CD4-positive, alpha-beta T cell (primary cell): ENCODE data around the gene STK40. TPM values are rescaled to one million over a fixed set of nuclear protein-coding genes. Genes with fewer than 3 reads are reported as not detected.
A peak's percentile ranks its signal among the peaks of the same experiment; 100 is the strongest.

Experiments used
- ATAC-seq: fragments of 200-7000 bp; cut with Tn5 transposase; one replicate; pipeline ENCODE4 v1.10.0; 2022; ENCODE audit warnings: mild to moderate bottlenecking; ENCODE audit not compliant: poor library complexity
- CTCF ChIA-PET: fragments of 350-600 bp; sonication (Branson Sonifier 250); formaldehyde crosslinking; loops from one replicate; lab custom pipeline; 2021; ENCODE audit warnings: antibody characterized with exemption, inconsistent platforms; lab: Charles Lee
- POLR2A ChIA-PET: fragments of 350-600 bp; sonication (Branson Sonifier 250); formaldehyde crosslinking; loops from one replicate; lab custom pipeline; 2021; ENCODE audit warnings: antibody characterized with exemption, inconsistent platforms; lab: Charles Lee
- DNase-seq, 14 experiments: peaks; one replicate each; pipeline ENCODE4 v3.0.0-alpha.2; 2013 to 2020; ENCODE audit warnings: mixed read lengths in 2 of 14
- H3K27ac ChIP-seq, 2 donors: one replicate each; pipeline versions ENCODE4 v1.5.1 to v1.7.0; 2013; ENCODE audit warnings: low read length in 2 of 2, low read depth in 1 of 2, mild to moderate bottlenecking in 1 of 2
- H3K27me3 ChIP-seq, 2 experiments: 1 replicate in 1 of 2; 2 replicates in 1 of 2; pipeline versions ENCODE4 v1.6.1 to v1.7.0; 2013; ENCODE audit warnings: low read length in 2 of 2, control low read depth in 1 of 2, mild to moderate bottlenecking in 1 of 2, moderate library complexity in 1 of 2; ENCODE audit not compliant: insufficient read depth in 2 of 2, control insufficient read depth in 1 of 2
- H3K36me3 ChIP-seq: one replicate; pipeline ENCODE4 v1.6.1; 2013; ENCODE audit warnings: low read length, control low read depth; ENCODE audit not compliant: insufficient read depth
- H3K4me1 ChIP-seq: one replicate; pipeline ENCODE4 v1.6.1; 2013; ENCODE audit warnings: low read length, control low read depth; ENCODE audit not compliant: insufficient read depth
- H3K4me3 ChIP-seq: one replicate; pipeline ENCODE4 v1.5.1; 2013; ENCODE audit warnings: mild to moderate bottlenecking, low read length, moderate library complexity
- H3K9me3 ChIP-seq, 2 experiments: 1 replicate in 1 of 2; 2 replicates in 1 of 2; pipeline versions ENCODE4 v1.6.1 to v1.7.0; 2013; ENCODE audit warnings: low read length in 2 of 2, mild to moderate bottlenecking in 2 of 2, control low read depth in 1 of 2, moderate library complexity in 1 of 2; ENCODE audit not compliant: control insufficient read depth in 1 of 2, insufficient read depth in 1 of 2
- H3K27ac Mint-ChIP-seq: one replicate; pipeline ENCODE4 v1.8.0; 2020; ENCODE audit warnings: mixed read lengths
- H3K27me3 Mint-ChIP-seq: one replicate; pipeline ENCODE4 v1.8.0; 2021; ENCODE audit warnings: mixed read lengths
- H3K36me3 Mint-ChIP-seq: one replicate; pipeline ENCODE4 v1.8.0; 2021; ENCODE audit warnings: low read depth, mixed read lengths
- H3K4me1 Mint-ChIP-seq: one replicate; pipeline ENCODE4 v1.8.0; 2021; ENCODE audit warnings: low read depth, mixed read lengths
- H3K4me3 Mint-ChIP-seq: one replicate; pipeline ENCODE4 v1.8.0; 2020; ENCODE audit warnings: mild to moderate bottlenecking, mixed read lengths
- H3K9me3 Mint-ChIP-seq: one replicate; pipeline ENCODE4 v1.8.0; 2020; ENCODE audit warnings: mixed read lengths
- intact Hi-C, 2 experiments: fragments of 100-400 bp; cut with DNase I in 1 of 2; cut with micrococcal nuclease in 1 of 2; formaldehyde crosslinking; loops; one replicate each; pipeline versions ENCODE4 v1.15.1 to v1.9.0; 2023 to 2025; cut with DNase I, micrococcal nuclease
- total RNA-seq, 174 experiments: library from RNA in 2 of 174; stranded (reverse) in 2 of 174; gene quantifications; one replicate each; pipeline ENCODE4 v1.2.3 and lab custom pipeline; 2021 to 2026
- TF ChIP-seq, protein P1 (sequence below): fragments of 200-600 bp; IDR thresholded peaks from one replicate; pipeline ENCODE4 v1.8.0; 2022; ENCODE audit warnings: antibody characterized with exemption, mild to moderate bottlenecking

Gene STK40
- total RNA-seq, 2 experiments from 2014 or later = 17.8 to 20.7 TPM

DNA sequence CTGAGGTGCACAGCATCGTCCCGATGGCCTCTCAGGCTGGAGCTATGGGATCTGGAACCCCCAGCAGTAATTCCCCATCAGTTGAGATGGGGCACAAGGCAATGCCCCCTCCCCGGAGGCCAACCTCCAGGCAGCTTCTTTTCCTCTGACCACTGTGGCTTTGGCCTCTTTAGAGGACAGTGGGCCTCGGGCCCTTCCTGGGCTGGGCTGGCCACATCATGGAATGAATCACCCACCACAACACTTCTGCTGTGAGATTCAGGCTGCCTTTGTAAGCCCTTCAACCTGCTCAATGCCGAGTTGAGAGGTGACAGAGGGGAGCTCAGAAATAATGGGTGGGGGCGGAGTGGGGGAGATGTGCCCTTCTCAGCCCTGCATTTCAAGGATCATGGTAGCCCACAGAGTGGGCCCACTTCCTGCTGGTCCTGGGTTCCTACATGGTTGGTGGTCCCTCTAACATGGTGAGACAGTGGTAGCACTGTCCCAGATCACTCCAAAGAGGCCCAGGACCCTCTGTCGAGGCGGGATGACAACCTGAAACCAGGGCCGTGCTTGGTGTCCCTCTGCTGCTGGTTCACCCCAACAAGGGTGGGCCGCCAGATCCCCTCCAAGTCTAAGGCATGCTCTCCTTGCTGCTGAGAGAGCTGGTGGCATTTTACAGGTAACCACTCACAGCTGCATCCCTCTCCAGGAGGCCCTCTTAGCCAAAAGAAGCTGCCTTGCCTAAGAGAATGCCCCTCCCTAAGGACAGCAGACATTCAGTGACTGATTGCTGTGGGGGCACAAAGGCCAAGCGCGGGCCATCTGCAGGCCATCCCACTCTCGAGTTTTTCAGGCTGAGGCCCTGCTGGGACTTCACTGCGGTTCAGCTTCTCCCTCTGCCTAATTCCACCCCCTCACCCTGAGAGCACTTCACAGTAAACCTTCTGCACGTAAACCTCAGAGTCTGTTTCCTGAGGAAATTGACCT lies 32.5 kb downstream of the STK40 start:
- H3K4me1 Mint-ChIP-seq = peaks cover 26% of the 10 kb centered on the region
- no peaks in the 10 kb centered on the region for H3K27me3 Mint-ChIP-seq
- CTCF ChIA-PET = interaction anchor here (0.6 to 1.2 kb wide), 2 partner anchors 10 to 16 kb away, joined by 3 to 5 read pairs; no protein-coding TSS in a partner anchor
- peak overlapping the region; percentile 42 for H3K27ac Mint-ChIP-seq
- intact Hi-C loops = loop anchor here in 1 of 2 experiments (5.0 kb wide), 1 partner anchor 46 kb away; the partner anchor contains the start of gene SH3D21
- no peak for DNase-seq
- H3K4me1 ChIP-seq = peaks cover 23% of the 10 kb centered on the region
- TF ChIP-seq, protein P1, sequence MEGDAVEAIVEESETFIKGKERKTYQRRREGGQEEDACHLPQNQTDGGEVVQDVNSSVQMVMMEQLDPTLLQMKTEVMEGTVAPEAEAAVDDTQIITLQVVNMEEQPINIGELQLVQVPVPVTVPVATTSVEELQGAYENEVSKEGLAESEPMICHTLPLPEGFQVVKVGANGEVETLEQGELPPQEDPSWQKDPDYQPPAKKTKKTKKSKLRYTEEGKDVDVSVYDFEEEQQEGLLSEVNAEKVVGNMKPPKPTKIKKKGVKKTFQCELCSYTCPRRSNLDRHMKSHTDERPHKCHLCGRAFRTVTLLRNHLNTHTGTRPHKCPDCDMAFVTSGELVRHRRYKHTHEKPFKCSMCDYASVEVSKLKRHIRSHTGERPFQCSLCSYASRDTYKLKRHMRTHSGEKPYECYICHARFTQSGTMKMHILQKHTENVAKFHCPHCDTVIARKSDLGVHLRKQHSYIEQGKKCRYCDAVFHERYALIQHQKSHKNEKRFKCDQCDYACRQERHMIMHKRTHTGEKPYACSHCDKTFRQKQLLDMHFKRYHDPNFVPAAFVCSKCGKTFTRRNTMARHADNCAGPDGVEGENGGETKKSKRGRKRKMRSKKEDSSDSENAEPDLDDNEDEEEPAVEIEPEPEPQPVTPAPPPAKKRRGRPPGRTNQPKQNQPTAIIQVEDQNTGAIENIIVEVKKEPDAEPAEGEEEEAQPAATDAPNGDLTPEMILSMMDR = no peak
- POLR2A ChIA-PET = interaction anchor here (7.0 kb wide), 1 partner anchor 14 kb away, joined by 73 read pairs; no protein-coding TSS in a partner anchor
- peaks cover 74% of the 10 kb centered on the region for H3K36me3 Mint-ChIP-seq
- H3K4me3 Mint-ChIP-seq = no peak overlapping the region
- H3K36me3 ChIP-seq = peaks cover 75% of the 10 kb centered on the region
- no peak overlapping the region for H3K27ac ChIP-seq
- ATAC-seq = no peak
- H3K27me3 ChIP-seq = no peaks in the 10 kb centered on the region
- no peaks in the 10 kb centered on the region for H3K9me3 ChIP-seq
- H3K9me3 Mint-ChIP-seq = no peaks in the 10 kb centered on the region
- H3K4me3 ChIP-seq = no peak overlapping the region

DNA sequence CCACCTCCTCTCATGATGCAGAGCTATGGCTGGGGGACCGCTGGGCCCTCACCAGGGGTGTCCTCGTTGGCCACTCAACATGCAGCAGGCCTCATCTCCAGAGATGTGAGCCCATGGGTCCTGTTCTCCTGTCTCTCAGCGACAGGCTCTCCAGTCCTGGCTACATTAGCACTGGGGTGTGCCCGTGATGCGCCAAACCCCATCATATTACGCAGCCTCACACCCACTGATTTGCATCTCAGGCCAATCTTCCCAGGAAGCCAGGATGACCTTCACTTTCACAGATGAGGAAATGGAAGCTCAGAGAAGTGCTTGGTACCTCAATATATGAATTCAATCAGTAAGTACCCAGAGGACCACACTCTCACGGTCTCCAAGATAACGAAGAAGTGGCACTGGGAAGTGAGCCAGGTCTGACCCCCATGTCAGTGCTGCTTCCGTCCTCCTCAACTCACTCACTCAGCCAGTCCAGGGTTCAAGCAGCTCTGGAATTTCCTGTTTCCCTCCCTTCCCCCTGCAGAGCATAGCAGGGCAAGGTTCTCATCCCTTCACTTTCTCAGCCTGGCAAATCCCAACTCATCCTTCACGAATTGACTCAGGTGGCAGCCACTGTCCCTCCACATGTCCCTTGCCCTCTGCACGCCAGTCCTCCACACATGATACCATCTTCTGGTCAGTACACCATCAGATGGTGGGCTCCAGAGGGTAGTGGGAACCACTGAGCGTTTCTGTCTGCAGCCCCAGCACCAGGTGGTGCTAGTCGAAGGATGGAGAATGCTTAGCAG lies 33.4 kb downstream of the STK40 start:
- POLR2A ChIA-PET = interaction anchor here (2.7 to 7.0 kb wide), 2 partner anchors 15 to 33 kb away, joined by 9 to 73 read pairs; partner anchors contain the start of gene STK40
- no peak for ATAC-seq
- H3K4me1 Mint-ChIP-seq = peaks cover 26% of the 10 kb centered on the region
- no peaks in the 10 kb centered on the region for H3K27me3 ChIP-seq
- CTCF ChIA-PET = interaction anchor here (2.0 kb wide), 1 partner anchor 10 kb away, joined by 8 read pairs; no protein-coding TSS in a partner anchor
- peaks cover 23% of the 10 kb centered on the region for H3K4me1 ChIP-seq
- H3K4me3 ChIP-seq = no peak overlapping the region
- H3K36me3 ChIP-seq = peaks cover 71% of the 10 kb centered on the region
- no peaks in the 10 kb centered on the region for H3K9me3 Mint-ChIP-seq
- peak overlapping the region; percentile 42 for H3K27ac Mint-ChIP-seq
- no peak for DNase-seq
- no peaks in the 10 kb centered on the region for H3K27me3 Mint-ChIP-seq
- TF ChIP-seq, protein P1 = no peak
- H3K36me3 Mint-ChIP-seq = peaks cover 74% of the 10 kb centered on the region
- intact Hi-C loops = loop anchor here in 1 of 2 experiments (5.0 kb wide), 1 partner anchor 45 kb away; the partner anchor contains the start of gene SH3D21
- no peaks in the 10 kb centered on the region for H3K9me3 ChIP-seq
- H3K4me3 Mint-ChIP-seq = no peak overlapping the region
- H3K27ac ChIP-seq = no peak overlapping the region
